NCI-H82 (cell line): ENCODE results near the gene SIGLEC15.
"Not testable (repeated sequence)": the region's sequence is repeated elsewhere in the genome, so short reads cannot be mapped to it uniquely, and the experiment has no call there.

Source experiments
- DNase-seq: peaks from one replicate; lab custom pipeline; 2025; lab: John Stamatoyannopoulos, UW

Gene SIGLEC15

GRCh38 chr18:45825258-45826044, at the start of gene SIGLEC15:
TSS of gene SIGLEC15 (plus strand) at chr18:45825675. CDS start at chr18:45825729, 54 bp downstream.
- no peak for DNase-seq

GRCh38 chr18:45775743-45776142, 49.7 kb upstream of the SIGLEC15 start:
- DNase-seq: no peak

- DNase-seq: no peak
These were observed 48.1 kb upstream of the SIGLEC15 start for GRCh38 chr18:45777393-45777792.

GRCh38 chr18:45780568-45780967, 44.9 kb upstream of the SIGLEC15 start:
- DNase-seq: peak; percentile 16

- DNase-seq: no peak
These were observed 42.8 kb upstream of the SIGLEC15 start for GRCh38 chr18:45782662-45783061.

GRCh38 chr18:45783097-45784075, 42.1 kb upstream of the SIGLEC15 start:
- DNase-seq: no peak

- DNase-seq: no peak
These were observed 40.3 kb upstream of the SIGLEC15 start for GRCh38 chr18:45785134-45785533.

GRCh38 chr18:45786941-45787340, 38.5 kb upstream of the SIGLEC15 start:
- DNase-seq: no peak

GRCh38 chr18:45787346-45787745, 38.1 kb upstream of the SIGLEC15 start:
- DNase-seq: no peak

GRCh38 chr18:45788861-45789260, 36.6 kb upstream of the SIGLEC15 start:
- no peak for DNase-seq

GRCh38 chr18:45792506-45793263, 32.8 kb upstream of the SIGLEC15 start:
- DNase-seq: no peak

GRCh38 chr18:45793264-45793965, 32.1 kb upstream of the SIGLEC15 start:
- DNase-seq: no peak

- DNase-seq: no peak
These were observed 24.0 kb upstream of the SIGLEC15 start for GRCh38 chr18:45801416-45802004.

GRCh38 chr18:45802814-45803492, 22.5 kb upstream of the SIGLEC15 start:
- DNase-seq: no peak

GRCh38 chr18:45805551-45805950, 19.9 kb upstream of the SIGLEC15 start:
- DNase-seq: no peak

GRCh38 chr18:45806226-45806625, 19.2 kb upstream of the SIGLEC15 start:
- no peak for DNase-seq

GRCh38 chr18:45807144-45807543, 18.3 kb upstream of the SIGLEC15 start:
- peak; percentile 80 for DNase-seq

- DNase-seq: not testable (repeated sequence)
These were observed 10.7 kb upstream of the SIGLEC15 start for GRCh38 chr18:45814733-45815132.

GRCh38 chr18:45817543-45817942, 7.9 kb upstream of the SIGLEC15 start:
- no peak for DNase-seq

GRCh38 chr18:45818765-45819164, 6.7 kb upstream of the SIGLEC15 start:
- not testable (repeated sequence) for DNase-seq
